GM23338 (cell line): ENCODE data around the gene PAQR4.

Source experiments
- CREB1 ChIP-seq: fragments of 250-450 bp; sonication (Bioruptor Pico); IDR thresholded peaks from 2 replicates; pipeline ENCODE4 v1.5.0; 2020; ENCODE audit warnings: low read depth, mild to moderate bottlenecking, moderate library complexity
- CTCF ChIP-seq, 2 experiments: fragments of 200-600 bp in 1 of 2; sonication (generic) in 1 of 2; conservative IDR thresholded peaks; 2 replicates each; pipeline versions ENCODE4 v1.5.1 to v1.6.1; 2016 to 2017; ENCODE audit warnings: antibody characterized with exemption in 2 of 2, low read depth in 2 of 2, mild to moderate bottlenecking in 2 of 2, moderate library complexity in 1 of 2
- ETS1 ChIP-seq: IDR thresholded peaks from 2 replicates; pipeline ENCODE4 v1.6.1; 2016; ENCODE audit warnings: antibody characterized with exemption
- EZH2 ChIP-seq: fragments of 200-600 bp; sonication (generic); IDR thresholded peaks from one replicate; pipeline ENCODE4 v1.8.0; 2017; ENCODE audit warnings: antibody characterized with exemption, mild to moderate bottlenecking, low read depth; ENCODE audit not compliant: unreplicated experiment
- EZH2phosphoT487 ChIP-seq: fragments of 200-600 bp; sonication (generic); IDR thresholded peaks from one replicate; pipeline ENCODE4 v1.8.1; 2018; ENCODE audit warnings: antibody characterized with exemption; ENCODE audit not compliant: unreplicated experiment
- JUNB ChIP-seq: IDR thresholded peaks from one replicate; pipeline ENCODE4 v1.6.1; 2016; ENCODE audit warnings: antibody characterized with exemption; ENCODE audit not compliant: unreplicated experiment
- POLR2AphosphoS5 ChIP-seq: IDR thresholded peaks from 2 replicates; pipeline ENCODE4 v1.6.1; 2016; ENCODE audit warnings: antibody characterized with exemption, low read depth
- REST ChIP-seq: IDR thresholded peaks from one replicate; pipeline ENCODE4 v1.6.1; 2018; ENCODE audit warnings: antibody characterized with exemption; ENCODE audit not compliant: unreplicated experiment
- ZNF114 ChIP-seq: fragments of 250-450 bp; sonication (Bioruptor Pico); IDR thresholded peaks from 2 replicates; pipeline ENCODE4 v1.5.0; 2020; ENCODE audit warnings: mild to moderate bottlenecking, moderate library complexity
- ZNF331 ChIP-seq: fragments of 250-450 bp; sonication (Bioruptor Pico); IDR thresholded peaks from 2 replicates; pipeline ENCODE4 v1.5.0; 2020; ENCODE audit warnings: low read depth, mild to moderate bottlenecking, moderate library complexity
- ZNF462 ChIP-seq: fragments of 250-450 bp; sonication (Bioruptor Pico); IDR thresholded peaks from 2 replicates; pipeline ENCODE4 v1.5.0; 2020; ENCODE audit warnings: mild to moderate bottlenecking, moderate library complexity

- no peak for TF ChIP-seq CTCF (conservative IDR thresholded peaks at IDR 0.05; ENCODE audit: low read depth in 2 of 2)
- TF ChIP-seq EZH2, result no peak
- TF ChIP-seq EZH2phosphoT487, result no peak
- no peak for TF ChIP-seq REST
- TF ChIP-seq JUNB, result no peak
- TF ChIP-seq POLR2AphosphoS5, result no peak; the same call in 1 of the 2 replicates
- TF ChIP-seq CREB1 (CRISPR knock-in tag), result no peak
- no peak for TF ChIP-seq ETS1
- TF ChIP-seq ZNF114 (CRISPR knock-in tag), result no peak
- TF ChIP-seq ZNF331 (CRISPR knock-in tag), result no peak
- TF ChIP-seq ZNF462, result no peak
These were observed 53.1 kb downstream of the PAQR4 start for GRCh38 chr16:3022208-3022683.
